Ishikawa (cell line): ENCODE measurements around the gene TOMM22.

Experiments
- CEBPB ChIP-seq: IDR thresholded peaks from 2 replicates; pipeline ENCODE4 v1.6.1; 2012
- CREB1 ChIP-seq: IDR thresholded peaks from 2 replicates; pipeline ENCODE4 v1.6.1; 2012; ENCODE audit warnings: low read depth
- EGR1 ChIP-seq: IDR thresholded peaks from 2 replicates; pipeline ENCODE4 v1.6.1; 2012
- EP300 ChIP-seq: IDR thresholded peaks from 2 replicates; pipeline ENCODE4 v1.6.1; 2012; ENCODE audit warnings: borderline replicate concordance
- FOXM1 ChIP-seq: IDR thresholded peaks from 2 replicates; pipeline ENCODE4 v1.6.1; 2012; ENCODE audit warnings: low read depth, borderline replicate concordance
- MAX ChIP-seq: IDR thresholded peaks from 2 replicates; pipeline ENCODE4 v1.6.1; 2012
- NFIC ChIP-seq: IDR thresholded peaks from 2 replicates; pipeline ENCODE4 v1.6.1; 2012
- RAD21 ChIP-seq: IDR thresholded peaks from 2 replicates; pipeline ENCODE4 v1.6.1; 2012; ENCODE audit warnings: low read depth
- REST ChIP-seq: IDR thresholded peaks from 2 replicates; pipeline ENCODE4 v1.6.1; 2012; ENCODE audit warnings: low read depth, mild to moderate bottlenecking
- TAF1 ChIP-seq: IDR thresholded peaks from 2 replicates; pipeline ENCODE4 v1.6.1; 2012; ENCODE audit warnings: low read depth, mild to moderate bottlenecking
- TCF12 ChIP-seq: IDR thresholded peaks from 2 replicates; pipeline ENCODE4 v1.6.1; 2012; ENCODE audit warnings: low read depth
- TEAD4 ChIP-seq: IDR thresholded peaks from 2 replicates; pipeline ENCODE4 v1.6.1; 2012
- USF1 ChIP-seq: IDR thresholded peaks from 2 replicates; pipeline ENCODE4 v1.6.1; 2012
- YY1 ChIP-seq: IDR thresholded peaks from 2 replicates; pipeline ENCODE4 v1.6.1; 2012; ENCODE audit warnings: low read depth
- ZBTB7A ChIP-seq: IDR thresholded peaks from 2 replicates; pipeline ENCODE4 v1.6.1; 2012; ENCODE audit warnings: low read depth

Gene TOMM22

GRCh38 chr22:38715852-38716251 lies 34.1 kb downstream of the TOMM22 start:
- TF ChIP-seq USF1 = no peak
- TF ChIP-seq YY1 = no peak
- TF ChIP-seq ZBTB7A = no peak
- no peak for TF ChIP-seq CREB1
- TF ChIP-seq RAD21 = no peak
- no peak for TF ChIP-seq TAF1
- no peak for TF ChIP-seq CEBPB
- no peak for TF ChIP-seq TEAD4
- TF ChIP-seq MAX = no peak
- no peak for TF ChIP-seq REST
- TF ChIP-seq NFIC = no peak
- no peak for TF ChIP-seq FOXM1
- TF ChIP-seq TCF12 = no peak

GRCh38 chr22:38716271-38716670 lies 34.5 kb downstream of the TOMM22 start:
- no peak for TF ChIP-seq TEAD4
- no peak for TF ChIP-seq USF1
- no peak for TF ChIP-seq CREB1
- no peak for TF ChIP-seq RAD21
- no peak for TF ChIP-seq EP300
- TF ChIP-seq ZBTB7A = no peak
- no peak for TF ChIP-seq EGR1
- no peak for TF ChIP-seq CEBPB
- no peak for TF ChIP-seq NFIC
- TF ChIP-seq REST = no peak
- no peak for TF ChIP-seq YY1
- TF ChIP-seq TCF12 = no peak

GRCh38 chr22:38716826-38717225 lies 35.1 kb downstream of the TOMM22 start:
- TF ChIP-seq CREB1 = no peak
- no peak for TF ChIP-seq ZBTB7A
- TF ChIP-seq CEBPB = no peak
- no peak for TF ChIP-seq NFIC
- TF ChIP-seq FOXM1 = no peak
- no peak for TF ChIP-seq TCF12
- TF ChIP-seq TAF1 = no peak
- TF ChIP-seq TEAD4 = no peak
- TF ChIP-seq EGR1 = no peak
- TF ChIP-seq REST = no peak
- no peak for TF ChIP-seq MAX
- TF ChIP-seq RAD21 = no peak
- TF ChIP-seq EP300 = no peak
- no peak for TF ChIP-seq YY1
- TF ChIP-seq USF1 = no peak

GRCh38 chr22:38717244-38717643 lies 35.5 kb downstream of the TOMM22 start:
- TF ChIP-seq CEBPB = no peak
- no peak for TF ChIP-seq MAX
- no peak for TF ChIP-seq YY1
